ENCODE results near the gene UGT2B10.

DNA sequence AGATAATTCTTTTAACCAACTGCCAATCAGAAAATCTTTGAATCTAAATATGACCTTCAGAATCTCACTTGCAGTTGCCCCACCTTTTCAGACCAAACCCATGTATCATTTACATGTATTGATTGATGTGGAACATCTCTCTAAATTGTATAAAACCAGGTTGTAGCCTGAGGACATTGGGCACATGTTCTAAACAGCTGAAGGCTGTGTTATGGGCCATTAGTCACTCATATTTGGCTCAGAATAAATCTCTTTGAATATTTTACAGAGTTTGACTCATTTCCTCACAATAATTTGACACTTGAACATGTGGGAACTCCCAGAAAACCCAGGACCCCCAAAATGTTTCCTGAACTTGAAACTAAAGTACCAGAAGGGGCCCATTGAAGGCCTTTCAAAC lies 58.7 kb downstream of the UGT2B10 start:
- TF ChIP-seq, protein P1, sequence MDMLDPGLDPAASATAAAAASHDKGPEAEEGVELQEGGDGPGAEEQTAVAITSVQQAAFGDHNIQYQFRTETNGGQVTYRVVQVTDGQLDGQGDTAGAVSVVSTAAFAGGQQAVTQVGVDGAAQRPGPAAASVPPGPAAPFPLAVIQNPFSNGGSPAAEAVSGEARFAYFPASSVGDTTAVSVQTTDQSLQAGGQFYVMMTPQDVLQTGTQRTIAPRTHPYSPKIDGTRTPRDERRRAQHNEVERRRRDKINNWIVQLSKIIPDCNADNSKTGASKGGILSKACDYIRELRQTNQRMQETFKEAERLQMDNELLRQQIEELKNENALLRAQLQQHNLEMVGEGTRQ (IDR thresholded peaks at IDR 0.05) = no peak
- TF ChIP-seq TP53 (CRISPR knock-in tag; IDR thresholded peaks at IDR 0.05) = no peak

Data from A549 (cell line).